OCI-LY7 (cell line): ENCODE measurements around the gene SV2C. TPM values are rescaled to one million over a fixed set of nuclear protein-coding genes. Genes with fewer than 3 reads are reported as not detected.

Experiments used
- BruUV-seq: library from RNA; stranded (reverse); fragments of 400-500 nt; replicated peaks from 2 replicates; lab custom pipeline; 2021; lab: Mats Ljungman, UMichigan
- CTCF ChIA-PET: fragments of 300-600 bp; sonication (Branson Sonifier 250); formaldehyde crosslinking; loops from one replicate; lab custom pipeline; 2022; ENCODE audit warnings: antibody characterized with exemption; ENCODE audit not compliant: unreplicated experiment; lab: Charles Lee
- POLR2A ChIA-PET: fragments of 300-600 bp; sonication (Branson Sonifier 250); formaldehyde crosslinking; loops from one replicate; lab custom pipeline; 2022; ENCODE audit warnings: antibody characterized with exemption; lab: Charles Lee
- DNase-seq: peaks from one replicate; pipeline ENCODE4 v3.0.0-alpha.2; 2015; ENCODE audit warnings: low spot score
- H2AFZ ChIP-seq: fragments of 200-600 bp; sonication (generic), shearing (Covaris generic); 2 replicates; pipeline ENCODE4 v1.6.1; 2014; ENCODE audit warnings: mild to moderate bottlenecking, antibody characterized with exemption, low read length, moderate library complexity
- H3K27ac ChIP-seq: fragments of 200-600 bp; sonication (generic); 2 replicates; pipeline ENCODE4 v1.5.1; 2014; ENCODE audit warnings: mixed run types, low read depth, mild to moderate bottlenecking, moderate library complexity, low read length, inconsistent platforms; ENCODE audit not compliant: poor library complexity, severe bottlenecking
- H3K36me3 ChIP-seq: fragments of 200-600 bp; sonication (generic); 2 replicates; pipeline ENCODE4 v1.6.1; 2014; ENCODE audit warnings: mild to moderate bottlenecking, antibody characterized with exemption, low read length, moderate library complexity, mixed read lengths; ENCODE audit not compliant: insufficient read depth
- H3K4me1 ChIP-seq: fragments of 200-600 bp; sonication (generic); 2 replicates; pipeline ENCODE4 v1.5.1; 2014; ENCODE audit warnings: mild to moderate bottlenecking, low read length; ENCODE audit not compliant: insufficient read depth, poor library complexity, severe bottlenecking
- H3K4me2 ChIP-seq: fragments of 200-600 bp; sonication (generic); 2 replicates; pipeline ENCODE4 v1.6.1; 2014; ENCODE audit warnings: mild to moderate bottlenecking, low read length
- H3K4me3 ChIP-seq: fragments of 200-600 bp; sonication (generic); 2 replicates; pipeline ENCODE4 v1.5.1; 2014; ENCODE audit warnings: mild to moderate bottlenecking, low read depth, low read length; ENCODE audit not compliant: poor library complexity, severe bottlenecking
- H3K79me2 ChIP-seq: fragments of 200-600 bp; sonication (generic); 2 replicates; pipeline ENCODE4 v1.6.1; 2016; ENCODE audit warnings: low read depth, mild to moderate bottlenecking, low read length, moderate library complexity, mixed read lengths; ENCODE audit not compliant: insufficient read depth
- H3K9me2 ChIP-seq: fragments of 200-600 bp; sonication (generic); 2 replicates; pipeline ENCODE4 v1.6.1; 2016; ENCODE audit warnings: mild to moderate bottlenecking, low read length, mixed read lengths; ENCODE audit not compliant: insufficient read depth
- H3K9me3 ChIP-seq: fragments of 200-600 bp; sonication (generic); 2 replicates; pipeline ENCODE4 v1.6.1; 2014; ENCODE audit warnings: mild to moderate bottlenecking, mixed run types, low read length, mixed read lengths
- H4K20me1 ChIP-seq: fragments of 200-600 bp; sonication (generic); 2 replicates; pipeline ENCODE4 v1.6.1; 2014; ENCODE audit warnings: mild to moderate bottlenecking, antibody characterized with exemption, low read length, moderate library complexity, mixed read lengths; ENCODE audit not compliant: insufficient read depth
- EZH2phosphoT487 ChIP-seq: fragments of 200-600 bp; sonication (generic); IDR thresholded peaks from 2 replicates; pipeline ENCODE4 v1.6.1; 2018; ENCODE audit warnings: low read depth, borderline replicate concordance, mild to moderate bottlenecking, mixed run types, antibody characterized with exemption, low read length, moderate library complexity, mixed read lengths
- intact Hi-C: fragments of 100-400 bp; cut with micrococcal nuclease; formaldehyde crosslinking; loops from one replicate; pipeline ENCODE4 v1.10.0; 2022; ENCODE audit not compliant: unreplicated experiment
- total RNA-seq, 2 experiments: library from RNA; depleted of rRNA in 1 of 2; stranded (reverse); fragments of >200 nt in 1 of 2; shearing (Covaris generic) in 1 of 2; gene quantifications; 2 replicates each; pipeline ENCODE4 v1.2.3, GENCODE V29; 2014 to 2022
- TF ChIP-seq, protein P1 (sequence below): fragments of 200-600 bp; sonication (generic); conservative IDR thresholded peaks from 2 replicates; pipeline ENCODE4 v1.5.1; 2014; ENCODE audit warnings: mild to moderate bottlenecking, antibody characterized with exemption, low read length, moderate library complexity, mixed read lengths

SV2C gene
- total RNA-seq, 2 experiments from 2014 or later, result not detected

DNA sequence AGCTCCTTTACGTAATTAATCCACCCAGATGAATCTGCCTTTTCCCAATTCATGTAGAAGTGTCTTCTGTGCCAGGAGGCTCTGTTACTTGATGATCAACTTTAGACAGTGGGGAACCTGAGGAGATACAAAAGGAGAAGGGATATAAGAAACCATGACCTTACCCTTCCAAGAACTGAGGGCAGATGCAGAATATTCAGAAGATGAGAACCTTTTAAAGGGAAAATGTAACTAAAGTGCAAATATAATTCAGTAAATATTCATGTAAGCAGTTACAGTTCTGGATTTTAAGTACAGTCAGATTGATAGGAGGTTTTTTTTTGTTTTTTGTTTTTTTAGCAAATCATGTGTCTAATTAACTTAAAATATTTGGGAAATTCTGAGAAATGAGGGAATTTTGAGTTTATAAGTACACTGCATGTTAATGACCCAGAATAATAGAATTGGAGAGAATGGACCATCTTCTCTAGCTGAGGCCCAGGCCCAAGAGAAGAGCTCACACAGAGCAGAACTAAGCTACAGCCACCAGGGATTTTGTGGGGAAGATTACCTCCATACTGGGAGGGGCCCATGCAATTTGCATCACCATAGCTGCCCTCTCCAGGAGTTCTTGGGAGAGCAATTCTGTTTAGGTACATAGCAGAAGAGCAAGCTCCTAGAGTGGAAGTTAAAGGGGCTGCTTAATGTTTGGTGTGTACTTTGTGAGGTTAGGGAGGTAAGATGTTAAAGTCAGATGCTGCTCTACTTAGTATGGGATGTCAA lies 61.5 kb downstream of the SV2C start:
- TF ChIP-seq, protein P1, sequence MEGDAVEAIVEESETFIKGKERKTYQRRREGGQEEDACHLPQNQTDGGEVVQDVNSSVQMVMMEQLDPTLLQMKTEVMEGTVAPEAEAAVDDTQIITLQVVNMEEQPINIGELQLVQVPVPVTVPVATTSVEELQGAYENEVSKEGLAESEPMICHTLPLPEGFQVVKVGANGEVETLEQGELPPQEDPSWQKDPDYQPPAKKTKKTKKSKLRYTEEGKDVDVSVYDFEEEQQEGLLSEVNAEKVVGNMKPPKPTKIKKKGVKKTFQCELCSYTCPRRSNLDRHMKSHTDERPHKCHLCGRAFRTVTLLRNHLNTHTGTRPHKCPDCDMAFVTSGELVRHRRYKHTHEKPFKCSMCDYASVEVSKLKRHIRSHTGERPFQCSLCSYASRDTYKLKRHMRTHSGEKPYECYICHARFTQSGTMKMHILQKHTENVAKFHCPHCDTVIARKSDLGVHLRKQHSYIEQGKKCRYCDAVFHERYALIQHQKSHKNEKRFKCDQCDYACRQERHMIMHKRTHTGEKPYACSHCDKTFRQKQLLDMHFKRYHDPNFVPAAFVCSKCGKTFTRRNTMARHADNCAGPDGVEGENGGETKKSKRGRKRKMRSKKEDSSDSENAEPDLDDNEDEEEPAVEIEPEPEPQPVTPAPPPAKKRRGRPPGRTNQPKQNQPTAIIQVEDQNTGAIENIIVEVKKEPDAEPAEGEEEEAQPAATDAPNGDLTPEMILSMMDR, result no peak
- no peak for TF ChIP-seq EZH2phosphoT487
- POLR2A ChIA-PET, result interaction anchor here (0.7 to 1.2 kb wide), 3 partner anchors 8 to 18 kb away, joined by 3 read pairs; no protein-coding TSS in a partner anchor
- CTCF ChIA-PET, result interaction anchor here (0.6 kb wide), 1 partner anchor 18 kb away, joined by 3 read pairs; no protein-coding TSS in a partner anchor
- Histone ChIP-seq H2AFZ (no peak overlapping the region), H3K4me3 (no peak overlapping the region), H3K4me2 (no peak overlapping the region), H3K4me1 (no peaks in the 10 kb centered on the region), H3K9me2 (no peaks in the 10 kb centered on the region), H3K9me3 (no peaks in the 10 kb centered on the region), H3K36me3 (no peaks in the 10 kb centered on the region), H3K27ac (no peak overlapping the region), H4K20me1 (no peaks in the 10 kb centered on the region), H3K79me2 (no peaks in the 10 kb centered on the region)
- DNase-seq, result no peak
- no TSS peak for BruUV-seq
- intact Hi-C loops, result no loop called here

DNA sequence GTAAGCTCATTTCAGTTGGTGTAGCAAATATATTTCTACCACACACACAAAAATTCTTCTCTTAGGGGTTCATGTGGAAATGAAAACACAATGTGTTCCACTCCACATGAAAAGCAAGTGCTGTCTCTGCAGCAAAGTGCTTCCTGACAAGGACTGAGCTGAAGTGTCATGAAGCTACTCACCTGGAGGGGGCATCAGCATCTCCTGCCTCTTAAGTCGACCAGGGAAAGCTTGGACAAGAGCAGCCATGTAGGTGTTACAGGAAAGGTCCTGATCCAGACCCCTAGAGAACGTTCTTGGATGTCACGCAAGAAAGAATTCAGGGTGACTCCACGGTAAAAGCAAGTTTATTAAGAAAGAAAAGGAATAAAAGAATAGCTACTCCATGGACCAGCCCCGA lies 62.8 kb downstream of the SV2C start:
- DNase-seq, result peak; percentile 47
- intact Hi-C loops, result no loop called here
- BruUV-seq, result no TSS peak
- Histone ChIP-seq H3K27ac (no peak overlapping the region), H2AFZ (no peak overlapping the region), H3K79me2 (no peaks in the 10 kb centered on the region), H3K9me2 (no peaks in the 10 kb centered on the region), H3K4me3 (no peak overlapping the region), H4K20me1 (no peaks in the 10 kb centered on the region), H3K4me1 (no peaks in the 10 kb centered on the region), H3K9me3 (no peaks in the 10 kb centered on the region), H3K36me3 (no peaks in the 10 kb centered on the region), H3K4me2 (no peak overlapping the region)
- TF ChIP-seq EZH2phosphoT487, result no peak
- TF ChIP-seq, protein P1, result peak; percentile 70
- CTCF ChIA-PET, result interaction anchor here (1.7 kb wide), 1 partner anchor 20 kb away, joined by 6 read pairs; no protein-coding TSS in a partner anchor
- POLR2A ChIA-PET, result interaction anchor here (0.7 kb wide), 2 partner anchors 9 to 1348 kb away, joined by 3 read pairs; no protein-coding TSS in a partner anchor

DNA sequence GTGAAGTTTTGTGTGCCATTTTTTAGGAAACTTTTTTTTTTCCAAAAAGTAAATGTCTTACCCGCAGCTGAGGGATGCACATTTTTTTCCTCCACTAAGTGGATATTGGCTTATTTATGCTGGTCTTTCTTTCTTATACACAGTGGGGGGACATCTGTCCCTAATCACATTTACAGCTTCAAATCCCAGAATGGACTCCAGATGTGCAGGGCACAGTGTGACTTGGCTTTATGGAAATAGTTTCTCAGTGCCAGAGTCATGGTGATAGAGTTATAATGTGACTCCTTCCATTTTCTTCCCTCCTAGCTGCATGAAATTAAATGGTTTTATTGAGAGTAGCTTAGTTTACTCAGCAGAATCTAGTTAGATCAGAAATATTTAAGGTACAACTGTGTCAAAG lies 66.5 kb downstream of the SV2C start:
- Histone ChIP-seq H3K36me3 (no peaks in the 10 kb centered on the region), H3K9me2 (no peaks in the 10 kb centered on the region), H3K9me3 (no peaks in the 10 kb centered on the region), H2AFZ (no peak overlapping the region), H3K79me2 (no peaks in the 10 kb centered on the region), H3K27ac (no peak overlapping the region), H4K20me1 (no peaks in the 10 kb centered on the region), H3K4me3 (no peak overlapping the region), H3K4me2 (no peak overlapping the region), H3K4me1 (no peaks in the 10 kb centered on the region)
- BruUV-seq, result no TSS peak
- intact Hi-C loops, result no loop called here
- POLR2A ChIA-PET, result no interaction called here
- DNase-seq, result no peak
- no peak for TF ChIP-seq EZH2phosphoT487
- TF ChIP-seq, protein P1, result no peak
- CTCF ChIA-PET, result no interaction called here
